SK-N-SH (cell line): ENCODE data around the gene A1CF. TPM values are rescaled to one million over a fixed set of nuclear protein-coding genes. Genes with fewer than 3 reads are reported as not detected.
"Not testable (repeated sequence)": the region's sequence is repeated elsewhere in the genome, so short reads cannot be mapped to it uniquely, and the experiment has no call there.

Source experiments
- CTCF ChIA-PET: fragments of 300-600, 350-600 bp; formaldehyde crosslinking; extraction: SDS; loops from one replicate; lab custom pipeline; 2021; lab: Yijun Ruan, JAX
- POLR2A ChIA-PET: fragments of 350-600 bp; sonication (Branson Sonifier 250); formaldehyde crosslinking; extraction: SDS; loops from one replicate; lab custom pipeline; 2020; ENCODE audit warnings: antibody characterized with exemption, inconsistent platforms; lab: Yijun Ruan, JAX
- DNase-seq: peaks from one replicate; pipeline ENCODE4 v3.0.0; 2012
- H2AFZ ChIP-seq: fragments of 200-600 bp; sonication (generic); 2 replicates; pipeline ENCODE4 v1.8.1; 2016; ENCODE audit warnings: antibody characterized with exemption, mild to moderate bottlenecking, low read depth
- H3F3A ChIP-seq: fragments of 200-600 bp; sonication (generic); replicated peaks from 2 replicates; pipeline ENCODE3; 2016; ENCODE audit warnings: antibody characterized with exemption, mild to moderate bottlenecking; ENCODE audit not compliant: insufficient read depth
- H3K27ac ChIP-seq, 2 experiments: fragments of 200-500 bp in 1 of 2; fragments of 200-600 bp in 1 of 2; sonication (Bioruptor generic) in 1 of 2; sonication (generic), shearing (Covaris generic) in 1 of 2; 2 replicates each; pipeline versions ENCODE4 v1.5.1 to v1.6.1; 2014 to 2016; ENCODE audit warnings: low read depth in 2 of 2, inconsistent platforms in 1 of 2, low read length in 1 of 2, mild to moderate bottlenecking in 1 of 2, mixed read lengths in 1 of 2
- H3K27me3 ChIP-seq: fragments of 200-600 bp; sonication (generic), shearing (Covaris generic); 2 replicates; pipeline ENCODE4 v1.6.1; 2016; ENCODE audit warnings: mixed run types; ENCODE audit not compliant: insufficient read depth
- H3K36me3 ChIP-seq, 2 experiments: fragments of 200-500 bp in 1 of 2; fragments of 200-600 bp in 1 of 2; sonication (Bioruptor generic) in 1 of 2; sonication (generic) in 1 of 2; replicated peaks in 1 of 2; 2 replicates each; pipeline versions ENCODE3 to v1.5.1; 2014 to 2016; ENCODE audit warnings: low read length in 1 of 2, mild to moderate bottlenecking in 1 of 2; ENCODE audit not compliant: insufficient read depth in 2 of 2, control insufficient read depth in 1 of 2
- H3K4me1 ChIP-seq, 2 experiments: fragments of 200-500 bp in 1 of 2; fragments of 200-600 bp in 1 of 2; sonication (Bioruptor generic) in 1 of 2; sonication (generic), shearing (Covaris generic) in 1 of 2; 2 replicates each; pipeline versions ENCODE4 v1.5.1 to v1.6.1; 2014 to 2016; ENCODE audit warnings: low read depth in 1 of 2, low read length in 1 of 2, mixed run types in 1 of 2; ENCODE audit not compliant: insufficient read depth in 2 of 2, control insufficient read depth in 1 of 2
- H3K4me2 ChIP-seq: fragments of 200-600 bp; sonication (generic), shearing (Covaris generic); 2 replicates; pipeline ENCODE4 v1.6.1; 2017; ENCODE audit warnings: mixed run types
- H3K4me3 ChIP-seq, 2 experiments: fragments of 200-500 bp in 1 of 2; fragments of 200-600 bp in 1 of 2; sonication (Bioruptor generic) in 1 of 2; sonication (generic), shearing (Covaris generic) in 1 of 2; 2 replicates each; pipeline versions ENCODE4 v1.5.1 to v1.8.1; 2014 to 2016; ENCODE audit warnings: low read depth in 2 of 2, inconsistent platforms in 1 of 2, low read length in 1 of 2, mild to moderate bottlenecking in 1 of 2, mixed read lengths in 1 of 2, moderate library complexity in 1 of 2
- H3K79me2 ChIP-seq: fragments of 200-600 bp; sonication (generic); 2 replicates; pipeline ENCODE4 v1.8.1; 2017; ENCODE audit warnings: mild to moderate bottlenecking; ENCODE audit not compliant: insufficient read depth
- H3K9ac ChIP-seq: fragments of 200-600 bp; sonication (generic); 2 replicates; pipeline ENCODE4 v1.6.1; 2017; ENCODE audit warnings: mixed run types
- H3K9me2 ChIP-seq: fragments of 200-600 bp; sonication (generic); 2 replicates; pipeline ENCODE4 v1.6.1; 2017; ENCODE audit warnings: mixed run types
- H3K9me3 ChIP-seq: fragments of 200-600 bp; sonication (generic); 2 replicates; pipeline ENCODE4 v1.6.1; 2017; ENCODE audit warnings: mixed run types, mild to moderate bottlenecking, moderate library complexity
- H4K20me1 ChIP-seq: fragments of 200-600 bp; sonication (generic); 2 replicates; pipeline ENCODE4 v1.6.1; 2017; ENCODE audit warnings: mild to moderate bottlenecking, mixed run types; ENCODE audit not compliant: insufficient read depth
- CHD2 ChIP-seq: fragments of 150-350 bp; IDR thresholded peaks from 2 replicates; pipeline ENCODE4 v1.6.1; 2018; ENCODE audit warnings: low read length; ENCODE audit not compliant: partially characterized antibody
- EP300 ChIP-seq, 2 experiments: IDR thresholded peaks; 2 replicates each; pipeline versions ENCODE4 v1.4.0 to v1.6.1; 2012; ENCODE audit warnings: borderline replicate concordance in 1 of 2, low read depth in 1 of 2, low read length in 1 of 2
- FOXM1 ChIP-seq: IDR thresholded peaks from 2 replicates; pipeline ENCODE4 v1.4.0; 2012; ENCODE audit warnings: low read depth, mild to moderate bottlenecking
- GATA2 ChIP-seq: sonication (generic); formaldehyde crosslinking; IDR thresholded peaks from 2 replicates; pipeline ENCODE4 v1.5.0; 2020; ENCODE audit warnings: mild to moderate bottlenecking, missing genetic modification reagents
- JUND ChIP-seq: IDR thresholded peaks from 2 replicates; pipeline ENCODE4 v1.4.0; 2012
- MXI1 ChIP-seq: IDR thresholded peaks from 2 replicates; pipeline ENCODE4 v1.6.1; 2012; ENCODE audit warnings: mild to moderate bottlenecking, low read depth, low read length, improper control_type of control experiment
- NFIC ChIP-seq: IDR thresholded peaks from 2 replicates; pipeline ENCODE4 v1.4.0; 2012; ENCODE audit warnings: borderline replicate concordance
- POLR2AphosphoS5 ChIP-seq: IDR thresholded peaks from 2 replicates; pipeline ENCODE4 v1.6.1; 2012; ENCODE audit warnings: low read depth, low read length
- RFX5 ChIP-seq: IDR thresholded peaks from 2 replicates; pipeline ENCODE4 v1.6.1; 2012; ENCODE audit warnings: mild to moderate bottlenecking, improper control_type of control experiment, low read length
- SIN3A ChIP-seq: IDR thresholded peaks from 2 replicates; pipeline ENCODE4 v1.6.1; 2012; ENCODE audit warnings: low read depth, mild to moderate bottlenecking, low read length, moderate library complexity, borderline replicate concordance
- SMC3 ChIP-seq: IDR thresholded peaks from 2 replicates; pipeline ENCODE4 v1.6.1; 2012; ENCODE audit warnings: low read depth, low read length, improper control_type of control experiment
- TAF1 ChIP-seq: IDR thresholded peaks from 2 replicates; pipeline ENCODE4 v1.6.1; 2012; ENCODE audit warnings: low read depth, mild to moderate bottlenecking, low read length, moderate library complexity, borderline replicate concordance
- WGBS: methylation state at CpG from one replicate; pipeline ENCODE4 v1.1.6; 2017; ENCODE audit warnings: low lambda C conversion rate; 5-methylcytosine and 5-hydroxymethylcytosine counted together
- polyA plus RNA-seq, 3 experiments: library from polyadenylated mRNA; depleted of rRNA; stranded (reverse); fragments of >200 nt; gene quantifications; 2 replicates each; pipeline ENCODE4 v1.2.3, GENCODE V29; 2012
- TF ChIP-seq, protein P1 (sequence below): IDR thresholded peaks from 2 replicates; pipeline ENCODE4 v1.4.0; 2012; ENCODE audit warnings: low read depth, borderline replicate concordance
- TF ChIP-seq, protein P2 (sequence below): fragments of 150-350 bp; IDR thresholded peaks from 2 replicates; pipeline ENCODE4 v1.6.1; 2017; ENCODE audit warnings: antibody characterized with exemption, low read length, low read depth, borderline replicate concordance

A1CF gene
- polyA plus RNA-seq, 1 of the 3 experiments (the other 2 are of a cell fraction), result not detected

DNA sequence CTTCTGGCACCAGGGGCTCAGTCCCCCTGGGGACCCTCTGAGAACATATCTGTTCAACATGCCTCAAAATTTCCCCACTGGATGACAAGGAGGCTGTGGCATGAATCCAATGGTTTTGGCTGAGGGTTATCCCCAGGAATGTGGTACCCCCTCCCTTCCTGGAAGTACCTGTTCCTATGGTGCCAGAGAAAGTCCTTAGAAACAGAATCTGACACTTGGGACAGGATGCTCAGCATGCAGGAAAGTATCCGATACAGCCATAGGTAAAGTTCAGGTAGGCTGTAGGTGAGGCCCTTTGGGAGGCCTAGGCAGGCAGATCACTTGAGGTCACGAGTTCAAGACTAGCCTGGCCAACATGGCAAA is 42.7 kb upstream of the A1CF start:
- no peak overlapping the region for H3K27ac ChIP-seq
- no peak overlapping the region for H3K4me3 ChIP-seq
- ChIA-PET CTCF (no interaction called here), POLR2A (no interaction called here)
- no peaks in the 10 kb centered on the region for H3K36me3 ChIP-seq
- no peaks in the 10 kb centered on the region for H3K4me1 ChIP-seq
- no peaks in the 10 kb centered on the region for H3K9me2 ChIP-seq
- TF ChIP-seq CHD2 (no peak), GATA2 (CRISPR knock-in tag) (no peak), EP300 (IDR thresholded peaks at IDR 0.05; ENCODE audit: borderline replicate concordance in 1 of 2, low read depth in 1 of 2, low read length in 1 of 2) (no peak), POLR2AphosphoS5 (no peak), RFX5 (no peak), NFIC (no peak), FOXM1 (no peak), TAF1 (no peak), MXI1 (no peak), JUND (no peak), SMC3 (no peak)
- TF ChIP-seq, protein P1, sequence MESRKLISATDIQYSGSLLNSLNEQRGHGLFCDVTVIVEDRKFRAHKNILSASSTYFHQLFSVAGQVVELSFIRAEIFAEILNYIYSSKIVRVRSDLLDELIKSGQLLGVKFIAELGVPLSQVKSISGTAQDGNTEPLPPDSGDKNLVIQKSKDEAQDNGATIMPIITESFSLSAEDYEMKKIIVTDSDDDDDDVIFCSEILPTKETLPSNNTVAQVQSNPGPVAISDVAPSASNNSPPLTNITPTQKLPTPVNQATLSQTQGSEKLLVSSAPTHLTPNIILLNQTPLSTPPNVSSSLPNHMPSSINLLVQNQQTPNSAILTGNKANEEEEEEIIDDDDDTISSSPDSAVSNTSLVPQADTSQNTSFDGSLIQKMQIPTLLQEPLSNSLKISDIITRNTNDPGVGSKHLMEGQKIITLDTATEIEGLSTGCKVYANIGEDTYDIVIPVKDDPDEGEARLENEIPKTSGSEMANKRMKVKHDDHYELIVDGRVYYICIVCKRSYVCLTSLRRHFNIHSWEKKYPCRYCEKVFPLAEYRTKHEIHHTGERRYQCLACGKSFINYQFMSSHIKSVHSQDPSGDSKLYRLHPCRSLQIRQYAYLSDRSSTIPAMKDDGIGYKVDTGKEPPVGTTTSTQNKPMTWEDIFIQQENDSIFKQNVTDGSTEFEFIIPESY, result no peak
- TF ChIP-seq, protein P2, sequence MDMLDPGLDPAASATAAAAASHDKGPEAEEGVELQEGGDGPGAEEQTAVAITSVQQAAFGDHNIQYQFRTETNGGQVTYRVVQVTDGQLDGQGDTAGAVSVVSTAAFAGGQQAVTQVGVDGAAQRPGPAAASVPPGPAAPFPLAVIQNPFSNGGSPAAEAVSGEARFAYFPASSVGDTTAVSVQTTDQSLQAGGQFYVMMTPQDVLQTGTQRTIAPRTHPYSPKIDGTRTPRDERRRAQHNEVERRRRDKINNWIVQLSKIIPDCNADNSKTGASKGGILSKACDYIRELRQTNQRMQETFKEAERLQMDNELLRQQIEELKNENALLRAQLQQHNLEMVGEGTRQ, result no peak
- H4K20me1 ChIP-seq, result no peaks in the 10 kb centered on the region
- H3K4me2 ChIP-seq, result no peak overlapping the region
- whole genome bisulfite sequencing, result 50% methylated on average over 1 of the region's 2 CpGs
- no peak for DNase-seq
- no peak overlapping the region for H2AFZ ChIP-seq
- H3K27me3 ChIP-seq, result no peaks in the 10 kb centered on the region
- H3K79me2 ChIP-seq, result no peaks in the 10 kb centered on the region
- H3F3A ChIP-seq, result no peaks in the 10 kb centered on the region
- H3K9ac ChIP-seq, result no peak overlapping the region
- H3K9me3 ChIP-seq, result no peaks in the 10 kb centered on the region

DNA sequence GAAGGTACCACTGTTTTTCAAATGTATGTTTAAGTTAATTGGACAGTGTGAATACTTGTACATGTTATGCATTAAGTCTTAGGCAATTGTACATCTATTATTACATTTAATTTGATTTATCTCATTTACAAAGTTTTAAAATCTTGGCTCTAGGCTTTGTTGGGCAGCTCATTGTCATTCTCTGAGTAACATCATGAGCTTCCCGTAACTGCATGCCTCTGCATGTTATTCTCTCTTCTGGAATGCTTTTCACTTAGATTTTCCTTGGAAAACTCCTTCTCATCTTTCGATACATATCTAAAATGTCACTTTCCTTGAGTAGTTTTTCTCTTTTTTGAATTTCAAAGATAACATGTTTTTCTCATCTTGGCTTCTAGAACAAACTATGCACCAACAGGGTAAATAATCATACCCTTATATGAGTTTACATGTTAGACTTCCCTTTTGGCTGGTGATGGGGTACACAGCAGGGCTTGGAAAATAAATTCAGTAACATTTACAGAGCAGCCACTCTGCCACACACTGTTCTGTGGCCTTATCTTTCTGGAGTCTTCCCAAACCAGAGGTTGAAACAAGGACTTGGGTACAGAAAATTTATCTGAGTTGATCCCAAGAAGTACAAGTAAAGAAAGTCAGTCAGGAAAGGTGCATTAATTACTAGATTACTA is 42.2 kb upstream of the A1CF start:
- TF ChIP-seq SIN3A (no peak), MXI1 (no peak)
- POLR2A ChIA-PET, result no interaction called here
- CTCF ChIA-PET, result interaction anchor here (0.9 kb wide), 1 partner anchor 41 kb away, joined by 3 read pairs; no protein-coding TSS in a partner anchor

DNA sequence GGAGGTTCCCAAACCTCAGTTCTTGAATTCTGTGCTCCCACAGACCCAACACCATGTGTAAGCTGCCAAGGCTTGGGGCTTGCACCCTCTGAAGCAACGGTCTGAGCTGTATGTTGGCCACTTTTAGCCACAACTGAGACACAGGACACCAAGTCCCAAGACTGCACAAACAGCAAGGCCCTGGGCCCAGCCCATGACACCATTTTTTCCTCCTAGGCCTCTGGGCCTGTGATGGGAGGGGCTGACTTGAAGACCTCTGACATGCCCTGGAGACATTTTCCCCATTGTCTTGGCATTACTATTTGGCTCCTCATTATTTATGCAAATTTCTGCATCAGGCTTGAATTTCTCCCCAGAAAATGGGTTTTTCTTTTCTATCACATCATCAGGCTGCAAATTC is 38.0 kb upstream of the A1CF start:
- H3K4me1 ChIP-seq, H3K79me2 ChIP-seq, H3F3A ChIP-seq, DNase-seq, H3K9me2 ChIP-seq, POLR2A ChIA-PET, H3K27me3 ChIP-seq, H3K4me2 ChIP-seq, H3K36me3 ChIP-seq, H3K9ac ChIP-seq, H2AFZ ChIP-seq, H3K9me3 ChIP-seq, H4K20me1 ChIP-seq, H3K27ac ChIP-seq, H3K4me3 ChIP-seq: not testable (repeated sequence)
- CTCF ChIA-PET, result interaction anchor here (0.6 to 0.8 kb wide), 2 partner anchors 18 to 26 kb away, joined by 3 to 4 read pairs; no protein-coding TSS in a partner anchor
- WGBS, result 0% methylated on average over 1 of the region's 1 CpG

More for the DNA sequence above, 42.2 kb upstream of the A1CF start:
- no peaks in the 10 kb centered on the region for H3K4me1 ChIP-seq
- H3K9ac ChIP-seq, result no peak overlapping the region
- H4K20me1 ChIP-seq, result no peaks in the 10 kb centered on the region
- H3K79me2 ChIP-seq, result no peaks in the 10 kb centered on the region
- H3F3A ChIP-seq, result no peaks in the 10 kb centered on the region
- no peak for DNase-seq
- 28% methylated on average over 2 of the region's 2 CpGs for WGBS
- no peaks in the 10 kb centered on the region for H3K27me3 ChIP-seq
- no peaks in the 10 kb centered on the region for H3K9me3 ChIP-seq
- no peak overlapping the region for H3K27ac ChIP-seq
- H3K36me3 ChIP-seq, result no peaks in the 10 kb centered on the region
- H3K4me2 ChIP-seq, result no peak overlapping the region
- no peak overlapping the region for H2AFZ ChIP-seq
- H3K9me2 ChIP-seq, result no peaks in the 10 kb centered on the region
- H3K4me3 ChIP-seq, result no peak overlapping the region
